H1 (cell line): Measurements from ENCODE around the gene SF3B3. TPM values are rescaled to one million over a fixed set of nuclear protein-coding genes. Genes with fewer than 3 reads are reported as not detected.

Source experiments
- CTCF ChIA-PET: fragments of 300-600 bp; sonication (Branson Sonifier 250); formaldehyde crosslinking; loops from one replicate; lab custom pipeline; 2021; ENCODE audit not compliant: partially characterized antibody; lab: Charles Lee
- POLR2A ChIA-PET: fragments of 300-600 bp; sonication (Branson Sonifier 250); formaldehyde crosslinking; loops from one replicate; lab custom pipeline; 2021; ENCODE audit warnings: inconsistent platforms; ENCODE audit not compliant: partially characterized antibody; lab: Charles Lee
- DNase-seq, 2 experiments: peaks; one replicate each; pipeline versions ENCODE4 v3.0.0 to v3.0.0-alpha.2; 2010 to 2022; ENCODE audit warnings: low spot score in 2 of 2, low read depth in 1 of 2, mixed read lengths in 1 of 2
- FAIRE-seq: peaks from 2 replicates; lab custom pipeline; 2011; peaks lifted over from hg19 to GRCh38; lab: Jason Lieb, UNC
- H2AFZ ChIP-seq: 2 replicates; pipeline ENCODE4 v1.8.1; 2012; ENCODE audit warnings: low read length, inconsistent platforms
- H2AK5ac ChIP-seq: 2 replicates; pipeline ENCODE4 v1.6.1; 2013; ENCODE audit warnings: low read depth, low read length
- H2BK120ac ChIP-seq: replicated peaks from 2 replicates; pipeline ENCODE3; 2013; ENCODE audit warnings: low read depth, low read length, inconsistent platforms
- H2BK12ac ChIP-seq: 2 replicates; pipeline ENCODE4 v1.6.1; 2013; ENCODE audit warnings: low read depth, low read length
- H2BK15ac ChIP-seq: 2 replicates; pipeline ENCODE4 v1.6.1; 2013; ENCODE audit warnings: low read length
- H2BK20ac ChIP-seq: 2 replicates; pipeline ENCODE4 v1.6.1; 2013; ENCODE audit warnings: low read length
- H2BK5ac ChIP-seq: 2 replicates; pipeline ENCODE4 v1.6.1; 2013; ENCODE audit warnings: low read depth, low read length
- H3K14ac ChIP-seq: 2 replicates; pipeline ENCODE4 v1.6.1; 2013; ENCODE audit warnings: inconsistent platforms; ENCODE audit not compliant: insufficient read length
- H3K18ac ChIP-seq: 2 replicates; pipeline ENCODE4 v1.6.1; 2013; ENCODE audit warnings: low read length; ENCODE audit errors: extremely low read depth
- H3K23ac ChIP-seq: 2 replicates; pipeline ENCODE4 v1.6.1; 2013; ENCODE audit warnings: inconsistent platforms; ENCODE audit not compliant: insufficient read length
- H3K23me2 ChIP-seq: 2 replicates; pipeline ENCODE4 v1.6.1; 2013; ENCODE audit warnings: low read depth, low read length
- H3K27ac ChIP-seq: 2 replicates; pipeline ENCODE4 v1.6.1; 2011; ENCODE audit warnings: low read depth, low read length, inconsistent platforms
- H3K27me3 ChIP-seq, 4 experiments: replicated peaks in 1 of 4; 1 replicate in 1 of 4; 2 replicates in 3 of 4; pipeline versions ENCODE4 v1.6.1 to v1.8.1; 2011 to 2013; ENCODE audit warnings: low read length in 3 of 4, mild to moderate bottlenecking in 3 of 4, inconsistent platforms in 2 of 4, mixed read lengths in 2 of 4, moderate library complexity in 1 of 4; ENCODE audit not compliant: control insufficient read depth in 3 of 4, insufficient read depth in 3 of 4; ENCODE audit errors: extremely low read depth in 1 of 4
- H3K36me3 ChIP-seq, 4 experiments: 2 replicates each; pipeline versions ENCODE4 v1.6.1 to v1.8.1; 2011 to 2013; ENCODE audit warnings: mild to moderate bottlenecking in 4 of 4, low read length in 3 of 4, moderate library complexity in 2 of 4, control low read depth in 1 of 4, inconsistent platforms in 1 of 4; ENCODE audit not compliant: insufficient read depth in 4 of 4, control insufficient read depth in 2 of 4
- H3K4ac ChIP-seq: replicated peaks from 2 replicates; pipeline ENCODE3; 2013; ENCODE audit warnings: low read length, low read depth, mixed read lengths, inconsistent platforms; ENCODE audit not compliant: insufficient read length
- H3K4me1 ChIP-seq, 4 experiments: replicated peaks in 1 of 4; 1 replicate in 1 of 4; 2 replicates in 3 of 4; pipeline versions ENCODE4 v1.6.1 to v1.8.1; 2011 to 2013; ENCODE audit warnings: low read length in 3 of 4, inconsistent platforms in 2 of 4, mixed read lengths in 1 of 4; ENCODE audit not compliant: insufficient read depth in 4 of 4, control insufficient read depth in 3 of 4
- H3K4me2 ChIP-seq, 2 experiments: 2 replicates each; pipeline versions ENCODE4 v1.6.1 to v1.8.1; 2011 to 2013; ENCODE audit warnings: low read depth in 2 of 2, low read length in 2 of 2, control low read depth in 1 of 2, inconsistent platforms in 1 of 2, mild to moderate bottlenecking in 1 of 2; ENCODE audit not compliant: insufficient read depth in 1 of 2
- H3K4me3 ChIP-seq, 4 experiments: fragments of 200-600, 300-600 bp in 1 of 4; sonication (generic), shearing (Covaris generic), sonication (Bioruptor Twin) in 1 of 4; 2 replicates each; pipeline versions ENCODE4 v1.5.1 to v1.8.1; 2011 to 2016; ENCODE audit warnings: low read length in 4 of 4, low read depth in 3 of 4, control low read depth in 2 of 4, inconsistent platforms in 2 of 4, mild to moderate bottlenecking in 2 of 4, mixed read lengths in 1 of 4, moderate library complexity in 1 of 4; ENCODE audit not compliant: insufficient read depth in 2 of 4; ENCODE audit errors: extremely low read depth in 1 of 4
- H3K56ac ChIP-seq: replicated peaks from 2 replicates; pipeline ENCODE3; 2013; ENCODE audit warnings: low read depth, mild to moderate bottlenecking, mixed read lengths, low read length, inconsistent platforms; ENCODE audit not compliant: insufficient read length
- H3K79me1 ChIP-seq: 2 replicates; pipeline ENCODE4 v1.6.1; 2013; ENCODE audit warnings: low read depth, low read length, control low read depth
- H3K79me2 ChIP-seq, 2 experiments: 2 replicates each; pipeline versions ENCODE4 v1.6.1 to v1.8.1; 2012 to 2013; ENCODE audit warnings: low read length in 2 of 2, mild to moderate bottlenecking in 2 of 2, inconsistent platforms in 1 of 2; ENCODE audit not compliant: insufficient read depth in 2 of 2, control insufficient read depth in 1 of 2
- H3K9ac ChIP-seq, 4 experiments: replicated peaks in 1 of 4; 1 replicate in 1 of 4; 2 replicates in 3 of 4; pipeline versions ENCODE4 v1.6.1 to v1.8.1; 2011 to 2013; ENCODE audit warnings: low read depth in 3 of 4, low read length in 3 of 4, control low read depth in 2 of 4, mild to moderate bottlenecking in 2 of 4, moderate library complexity in 2 of 4, inconsistent platforms in 1 of 4; ENCODE audit errors: extremely low read depth in 1 of 4
- H3K9me3 ChIP-seq, 2 experiments: 2 replicates each; pipeline versions ENCODE4 v1.6.1 to v1.8.1; 2012 to 2013; ENCODE audit warnings: mild to moderate bottlenecking in 2 of 2, moderate library complexity in 2 of 2, control low read depth in 1 of 2, inconsistent platforms in 1 of 2, low read depth in 1 of 2, low read length in 1 of 2, mixed read lengths in 1 of 2; ENCODE audit not compliant: insufficient read depth in 2 of 2
- H4K20me1 ChIP-seq, 2 experiments: replicated peaks in 1 of 2; 2 replicates each; pipeline versions ENCODE3 to v1.8.1; 2011 to 2013; ENCODE audit warnings: inconsistent platforms in 2 of 2, low read length in 2 of 2, mild to moderate bottlenecking in 1 of 2; ENCODE audit not compliant: insufficient read depth in 2 of 2, control insufficient read depth in 1 of 2
- H4K5ac ChIP-seq: 2 replicates; pipeline ENCODE4 v1.6.1; 2013; ENCODE audit warnings: low read length, low read depth, mixed read lengths, inconsistent platforms; ENCODE audit not compliant: insufficient read length
- H4K8ac ChIP-seq: 2 replicates; pipeline ENCODE4 v1.8.0; 2013; ENCODE audit warnings: mild to moderate bottlenecking, moderate library complexity, low read length, inconsistent platforms; ENCODE audit not compliant: insufficient read depth; ENCODE audit errors: extremely low read depth
- H4K91ac ChIP-seq: replicated peaks from 2 replicates; pipeline ENCODE3; 2013; ENCODE audit warnings: low read length, mixed read lengths, inconsistent platforms; ENCODE audit not compliant: insufficient read length
- PHF8 ChIP-seq: fragments of 200-600 bp; sonication (generic); conservative IDR thresholded peaks from 2 replicates; pipeline ENCODE4 v1.7.1; 2012; ENCODE audit warnings: low read depth, mild to moderate bottlenecking, inconsistent platforms, low read length, moderate library complexity
- WGBS, 2 experiments: shearing (Covaris generic) in 1 of 2; methylation state at CpG; one replicate each; pipeline versions ENCODE4 v1.1.6 to v1.1.7; 2013 to 2015; ENCODE audit warnings: low lambda C conversion rate in 2 of 2, mixed read lengths in 2 of 2, inconsistent platforms in 1 of 2, low coverage in 1 of 2, missing lambda C conversion rate in 1 of 2; ENCODE audit not compliant: insufficient replicate concordance in 2 of 2, insufficient coverage in 1 of 2, insufficient read length in 1 of 2; ENCODE audit errors: extremely low coverage in 1 of 2, missing lambda C conversion rate in 1 of 2; 5-methylcytosine and 5-hydroxymethylcytosine counted together
- polyA plus RNA-seq, 7 experiments: library from polyadenylated mRNA; depleted of rRNA in 3 of 7; stranded (reverse) in 5 of 7; unstranded in 2 of 7; fragments of >200 nt in 5 of 7; fragments of 200-250 nt in 2 of 7; gene quantifications; 1 replicate in 5 of 7; 2 replicates in 1 of 7; 4 replicates in 1 of 7; pipeline versions ENCODE4 v1.2.1 to v1.2.3, GENCODE V29; 2011 to 2013; ENCODE audit warnings: missing spikeins in 2 of 7, mixed read lengths in 2 of 7
- total RNA-seq: library from RNA; stranded (reverse); fragmentation: NEBNext Ultra II Directional; extraction: Animal tissue kit (Norgen Biotek cat#: 25700); gene quantifications from 2 replicates; pipeline ENCODE4 v1.2.1, GENCODE V29; 2021

Gene SF3B3
- total and polyA plus RNA-seq, 2 of the 8 experiments (the other 6 are each of a cell fraction or from before 2014, with no cell fraction given), result 241 to 521 TPM

- no peak for FAIRE-seq
- no peak overlapping the region for H2BK12ac ChIP-seq
- no peak overlapping the region for H2BK20ac ChIP-seq
- H3K27ac ChIP-seq, result no peak overlapping the region
- 0 out of 2 replicates have a peak, but pooled peaks cover under 1% of the 10 kb centered on the region for H3K23me2 ChIP-seq
- H2BK15ac ChIP-seq, result no peak overlapping the region
- peaks cover 0 to 22% of the 10 kb centered on the region in 2 experiments; a peak in 2 of 4 replicates for H3K79me2 ChIP-seq
- no peak overlapping the region for H2AFZ ChIP-seq
- H4K8ac ChIP-seq, result no peak overlapping the region
- no peak overlapping the region for H3K4ac ChIP-seq
- no peak overlapping the region for H2AK5ac ChIP-seq
- H2BK5ac ChIP-seq, result no peak overlapping the region
- no peak overlapping the region for H3K14ac ChIP-seq
- no peak overlapping the region for H3K18ac ChIP-seq
- H4K20me1 ChIP-seq, result peaks cover 0 to 2% of the 10 kb centered on the region in 2 experiments
- H3K4me1 ChIP-seq, result no peaks in the 10 kb centered on the region; a peak in 2 of 7 replicates
- POLR2A ChIA-PET, result interaction anchor here (0.6 to 8.7 kb wide), 14 partner anchors 10 to 305 kb away, joined by 3 to 75 read pairs (median 6); partner anchors contain the start of gene IL34
- no peak for DNase-seq
- no peak overlapping the region for H3K9ac ChIP-seq
- H3K79me1 ChIP-seq, result no peaks in the 10 kb centered on the region; the same call in 1 of the 2 replicates
- 95% methylated on average over 5 of the region's 5 CpGs; no CpG with 5 or more reads in 1 of the 2 experiments for WGBS, 2 experiments
- no peak overlapping the region for H3K23ac ChIP-seq
- H3K4me3 ChIP-seq, result no peak overlapping the region
- no peak overlapping the region for H3K56ac ChIP-seq
- H4K5ac ChIP-seq, result no peak overlapping the region
- H2BK120ac ChIP-seq, result no peak overlapping the region
- CTCF ChIA-PET, result interaction anchor here (0.7 to 2.5 kb wide), 5 partner anchors 14 to 155 kb away, joined by 3 to 14 read pairs (median 4); no protein-coding TSS in a partner anchor
- H3K4me2 ChIP-seq, result no peak overlapping the region
- no peaks in the 10 kb centered on the region for H3K9me3 ChIP-seq
- no peak overlapping the region for H4K91ac ChIP-seq
- peaks cover 2 to 15% (median 8%) of the 10 kb centered on the region in 4 experiments; a peak in 6 of 8 replicates for H3K36me3 ChIP-seq
- H3K27me3 ChIP-seq, result no peaks in the 10 kb centered on the region
- no peak for TF ChIP-seq PHF8
Observed at GRCh38 chr16:70615945-70616344, 92.3 kb downstream of the SF3B3 start.
